Naive thymus-derived CD4-positive, alpha-beta T cell (primary cell): ENCODE results near the gene EXOC6. TPM values are rescaled to one million over a fixed set of nuclear protein-coding genes. Genes with fewer than 3 reads are reported as not detected.
A peak's percentile ranks its signal among the peaks of the same experiment; 100 is the strongest.

Experiments used
- ATAC-seq: fragments of 150-1000 bp; cut with Tn5 transposase; 2 replicates; pipeline ENCODE4 v1.10.0; 2021; ENCODE audit warnings: mild to moderate bottlenecking, moderate library complexity
- CTCF ChIA-PET: fragments of 350-600 bp; sonication (Branson Sonifier 250); formaldehyde crosslinking; loops from one replicate; lab custom pipeline; 2021; ENCODE audit warnings: antibody characterized with exemption; lab: Charles Lee
- POLR2A ChIA-PET: fragments of 350-600 bp; sonication (Branson Sonifier 250); formaldehyde crosslinking; loops from one replicate; lab custom pipeline; 2021; ENCODE audit warnings: antibody characterized with exemption, inconsistent platforms; lab: Charles Lee
- DNase-seq, 9 donors: peaks; one replicate each; pipeline versions ENCODE4 v3.0.0 to v3.0.0-alpha.2; 2020 to 2022; ENCODE audit warnings: mixed read lengths in 1 of 9
- H3K27ac ChIP-seq: one replicate; pipeline ENCODE4 v1.7.0; 2013; ENCODE audit warnings: mild to moderate bottlenecking, low read depth, low read length, moderate library complexity
- H3K27me3 ChIP-seq, 2 donors: one replicate each; pipeline ENCODE4 v1.7.0; 2013; ENCODE audit warnings: low read length in 2 of 2, mild to moderate bottlenecking in 2 of 2, moderate library complexity in 2 of 2; ENCODE audit not compliant: control insufficient read depth in 2 of 2, insufficient read depth in 2 of 2
- H3K36me3 ChIP-seq, 3 experiments: 1 replicate in 2 of 3; 2 replicates in 1 of 3; pipeline ENCODE4 v1.7.0; 2013; ENCODE audit warnings: low read length in 3 of 3, mild to moderate bottlenecking in 3 of 3, moderate library complexity in 1 of 3; ENCODE audit not compliant: insufficient read depth in 3 of 3, control insufficient read depth in 2 of 3
- H3K4me1 ChIP-seq, 2 donors: one replicate each; pipeline ENCODE4 v1.7.0; 2013; ENCODE audit warnings: low read length in 2 of 2, mild to moderate bottlenecking in 2 of 2, moderate library complexity in 1 of 2; ENCODE audit not compliant: control insufficient read depth in 2 of 2, insufficient read depth in 2 of 2
- H3K4me3 ChIP-seq: 2 replicates; pipeline ENCODE4 v1.7.0; 2013; ENCODE audit warnings: mild to moderate bottlenecking, low read length
- H3K9me3 ChIP-seq, 3 experiments: 1 replicate in 2 of 3; 2 replicates in 1 of 3; pipeline ENCODE4 v1.7.0; 2013; ENCODE audit warnings: low read length in 3 of 3; ENCODE audit not compliant: control insufficient read depth in 2 of 3
- H3K27ac Mint-ChIP-seq, 9 donors: one replicate each; pipeline ENCODE4 v1.8.0; 2020 to 2022; ENCODE audit warnings: mixed read lengths in 9 of 9, mild to moderate bottlenecking in 8 of 9, moderate library complexity in 5 of 9, inconsistent platforms in 2 of 9
- H3K27me3 Mint-ChIP-seq, 5 donors: one replicate each; pipeline ENCODE4 v1.8.0; 2021 to 2022; ENCODE audit warnings: mixed read lengths in 5 of 5, mild to moderate bottlenecking in 1 of 5
- H3K36me3 Mint-ChIP-seq, 5 donors: one replicate each; pipeline ENCODE4 v1.8.0; 2020 to 2022; ENCODE audit warnings: mixed read lengths in 5 of 5, mild to moderate bottlenecking in 3 of 5, inconsistent platforms in 1 of 5
- H3K4me1 Mint-ChIP-seq, 7 donors: one replicate each; pipeline ENCODE4 v1.8.0; 2020 to 2022; ENCODE audit warnings: mixed read lengths in 7 of 7, mild to moderate bottlenecking in 3 of 7, inconsistent platforms in 1 of 7
- H3K4me3 Mint-ChIP-seq, 10 donors: one replicate each; pipeline ENCODE4 v1.8.0; 2020 to 2022; ENCODE audit warnings: mild to moderate bottlenecking in 10 of 10, mixed read lengths in 10 of 10, moderate library complexity in 6 of 10, inconsistent platforms in 2 of 10
- H3K9me3 Mint-ChIP-seq, 11 donors: one replicate each; pipeline ENCODE4 v1.8.0; 2020 to 2022; ENCODE audit warnings: mixed read lengths in 11 of 11, mild to moderate bottlenecking in 4 of 11, inconsistent platforms in 1 of 11, moderate library complexity in 1 of 11
- intact Hi-C, 2 donors: fragments of 100-400 bp; cut with micrococcal nuclease; formaldehyde crosslinking; loops; one replicate each; pipeline ENCODE4 v1.15.1; 2023
- polyA plus RNA-seq, 2 donors: library from polyadenylated mRNA; unstranded; fragments of 300-500 nt; fragmentation: Illumina TruSeq; gene quantifications; one replicate each; pipeline ENCODE4 v1.2.3, GENCODE V29; 2021
- total RNA-seq, 6 experiments: library from RNA in 5 of 6; stranded (reverse) in 5 of 6; gene quantifications; 1 replicate in 5 of 6; 2 replicates in 1 of 6; pipeline ENCODE4 v1.2.3 and lab custom pipeline; 2021 to 2026

EXOC6 gene
- total and polyA plus RNA-seq, 7 experiments from 2014 or later: 5.8 to 12.1 (median 9.8) TPM

- no peaks in the 10 kb centered on the region for H3K36me3 ChIP-seq
- no peak overlapping the region for H3K27ac ChIP-seq
- H3K4me1 Mint-ChIP-seq: peaks cover 18 to 42% (median 30%) of the 10 kb centered on the region in 7 donors
- no peak for DNase-seq
- no peaks in the 10 kb centered on the region for H3K9me3 ChIP-seq
- no peaks in the 10 kb centered on the region for H3K9me3 Mint-ChIP-seq
- intact Hi-C loops: loop anchor here (1.0 to 10.0 kb wide), 7 partner anchors 33 to 794 kb away; partner anchors contain the start of gene EXOC6 (in 1 of the 2)
- H3K27ac Mint-ChIP-seq: no peak overlapping the region
- H3K4me3 Mint-ChIP-seq: no peak overlapping the region
- ATAC-seq: no peak
- peaks cover 0 to 6% (median 0%) of the 10 kb centered on the region in 5 donors for H3K36me3 Mint-ChIP-seq
- no peak overlapping the region for H3K4me3 ChIP-seq
- ChIA-PET CTCF (interaction anchor here (0.6 to 1.9 kb wide), 8 partner anchors 10 to 364 kb away, joined by 3 to 23 read pairs (median 4); partner anchors contain the start of gene EXOC6), POLR2A (no interaction called here)
- H3K27me3 ChIP-seq: no peaks in the 10 kb centered on the region
- peaks cover 0 to 11% of the 10 kb centered on the region in 2 donors for H3K4me1 ChIP-seq
- no peaks in the 10 kb centered on the region for H3K27me3 Mint-ChIP-seq
These were observed 32.6 kb downstream of the EXOC6 start for GRCh38 chr10:92880917-92881316.

- H3K9me3 Mint-ChIP-seq: no peaks in the 10 kb centered on the region
- peaks cover 0 to 2% (median 0%) of the 10 kb centered on the region in 5 donors for H3K27me3 Mint-ChIP-seq
- no peak for DNase-seq
- no peaks in the 10 kb centered on the region for H3K4me1 ChIP-seq
- POLR2A ChIA-PET: interaction anchor here (0.7 kb wide), 2 partner anchors 37 to 949 kb away, joined by 3 read pairs; no protein-coding TSS in a partner anchor
- no peak overlapping the region for H3K4me3 Mint-ChIP-seq
- no peaks in the 10 kb centered on the region for H3K9me3 ChIP-seq
- intact Hi-C loops: loop anchor here (2.0 to 10.0 kb wide), 5 partner anchors 186 to 628 kb away; partner anchors contain the start of gene CYP26A1 (in 1 of the 2)
- no peak for ATAC-seq
- H3K36me3 ChIP-seq: no peaks in the 10 kb centered on the region
- CTCF ChIA-PET: interaction anchor here (1.1 to 1.6 kb wide), 3 partner anchors 43 to 471 kb away, joined by 3 to 11 read pairs (median 5); no protein-coding TSS in a partner anchor
- H3K4me3 ChIP-seq: no peak overlapping the region
- H3K27ac Mint-ChIP-seq: no peak overlapping the region
- no peaks in the 10 kb centered on the region for H3K27me3 ChIP-seq
- no peak overlapping the region for H3K27ac ChIP-seq
- H3K36me3 Mint-ChIP-seq: peaks cover 0 to 4% (median 0%) of the 10 kb centered on the region in 5 donors
- peaks cover 0 to 13% (median 8%) of the 10 kb centered on the region in 7 donors for H3K4me1 Mint-ChIP-seq
These were observed 38.1 kb downstream of the EXOC6 start for GRCh38 chr10:92886334-92886961.

- Mint-ChIP-seq H3K27ac (no peak overlapping the region), H3K27me3 (peaks cover 0 to 2% (median 0%) of the 10 kb centered on the region in 5 donors), H3K36me3 (peaks cover 0 to 4% (median 0%) of the 10 kb centered on the region in 5 donors), H3K9me3 (no peaks in the 10 kb centered on the region), H3K4me3 (no peak overlapping the region), H3K4me1 (peaks cover 0 to 22% (median 11%) of the 10 kb centered on the region in 7 donors)
- no peak overlapping the region for H3K27ac ChIP-seq
- DNase-seq (no peak), ATAC-seq (no peak)
- H3K4me3 ChIP-seq: no peak overlapping the region
- no peaks in the 10 kb centered on the region for H3K27me3 ChIP-seq
- intact Hi-C loops: no loop called here
- no peaks in the 10 kb centered on the region for H3K4me1 ChIP-seq
- POLR2A ChIA-PET: no interaction called here
- H3K36me3 ChIP-seq: no peaks in the 10 kb centered on the region
- no peaks in the 10 kb centered on the region for H3K9me3 ChIP-seq
- CTCF ChIA-PET: no interaction called here
These were observed 42.2 kb downstream of the EXOC6 start for GRCh38 chr10:92890471-92890870.

- peak overlapping the region in 1 of 9 donors; percentile 43 for H3K27ac Mint-ChIP-seq
These were observed 43.8 kb downstream of the EXOC6 start for GRCh38 chr10:92891885-92892690.

GRCh38 chr10:92892691-92893054 lies 44.4 kb downstream of the EXOC6 start:
- H3K27me3 Mint-ChIP-seq: no peaks in the 10 kb centered on the region
- no peak overlapping the region for H3K4me3 ChIP-seq
- ChIA-PET CTCF (interaction anchor here (1.2 kb wide), 1 partner anchor 12 kb away, joined by 4 read pairs; no protein-coding TSS in a partner anchor), POLR2A (no interaction called here)
- H3K27ac ChIP-seq: no peak overlapping the region
- H3K9me3 ChIP-seq: no peaks in the 10 kb centered on the region
- peaks cover 0 to 13% (median 6%) of the 10 kb centered on the region in 7 donors for H3K4me1 Mint-ChIP-seq
- intact Hi-C loops: no loop called here
- H3K36me3 ChIP-seq: peaks cover 0 to 5% (median under 1%) of the 10 kb centered on the region in 3 experiments
- ATAC-seq (no peak), DNase-seq (no peak)
- H3K27me3 ChIP-seq: no peaks in the 10 kb centered on the region
- H3K9me3 Mint-ChIP-seq: no peaks in the 10 kb centered on the region
- H3K4me1 ChIP-seq: no peaks in the 10 kb centered on the region
- H3K4me3 Mint-ChIP-seq: no peak overlapping the region
- peaks cover 0 to 13% (median 5%) of the 10 kb centered on the region in 5 donors for H3K36me3 Mint-ChIP-seq
- peak overlapping the region in 1 of 9 donors; percentile 43 for H3K27ac Mint-ChIP-seq

More at GRCh38 chr10:92891885-92892690, 43.8 kb downstream of the EXOC6 start:
- DNase-seq (no peak), ATAC-seq (no peak)
- Histone ChIP-seq H3K27me3 (no peaks in the 10 kb centered on the region), H3K9me3 (no peaks in the 10 kb centered on the region), H3K36me3 (peaks cover 0 to 2% (median 0%) of the 10 kb centered on the region in 3 experiments), H3K4me3 (no peak overlapping the region), H3K27ac (no peak overlapping the region), H3K4me1 (no peaks in the 10 kb centered on the region)
- ChIA-PET CTCF (interaction anchor here (1.2 kb wide), 1 partner anchor 11 kb away, joined by 4 read pairs; no protein-coding TSS in a partner anchor), POLR2A (no interaction called here)
- H3K4me1 Mint-ChIP-seq: peaks cover 0 to 13% (median 6%) of the 10 kb centered on the region in 7 donors
- H3K27me3 Mint-ChIP-seq: no peaks in the 10 kb centered on the region
- H3K36me3 Mint-ChIP-seq: peaks cover 0 to 7% (median under 1%) of the 10 kb centered on the region in 5 donors
- intact Hi-C loops: no loop called here
- no peak overlapping the region for H3K4me3 Mint-ChIP-seq
- H3K9me3 Mint-ChIP-seq: no peaks in the 10 kb centered on the region

GRCh38 chr10:92894081-92894655 lies 45.8 kb downstream of the EXOC6 start:
- H3K36me3 Mint-ChIP-seq: peaks cover 0 to 18% (median 7%) of the 10 kb centered on the region in 5 donors
- Histone ChIP-seq H3K27ac (no peak overlapping the region), H3K4me1 (no peaks in the 10 kb centered on the region), H3K27me3 (no peaks in the 10 kb centered on the region), H3K4me3 (no peak overlapping the region), H3K9me3 (no peaks in the 10 kb centered on the region), H3K36me3 (peaks cover 0 to 5% (median 4%) of the 10 kb centered on the region in 3 experiments)
- no peaks in the 10 kb centered on the region for H3K9me3 Mint-ChIP-seq
- intact Hi-C loops: no loop called here
- no peak for ATAC-seq
- POLR2A ChIA-PET: no interaction called here
- H3K27ac Mint-ChIP-seq: peak overlapping the region in 2 of 9 donors; percentile 1 to 3
- H3K4me1 Mint-ChIP-seq: peaks cover 0 to 13% (median 6%) of the 10 kb centered on the region in 7 donors
- H3K4me3 Mint-ChIP-seq: no peak overlapping the region
- H3K27me3 Mint-ChIP-seq: no peaks in the 10 kb centered on the region
- CTCF ChIA-PET: no interaction called here
- no peak for DNase-seq
